Gastroesophageal sphincter (tissue), 4 donors: ENCODE data around the gene ANAPC2. TPM values are rescaled to one million over a fixed set of nuclear protein-coding genes. Genes with fewer than 3 reads are reported as not detected.

Experiments
- ATAC-seq: fragments of 150-250 bp; one replicate; pipeline ENCODE4 v1.9.1; 2016; ENCODE audit warnings: mild to moderate bottlenecking, moderate library complexity
- H3K27ac ChIP-seq, 4 donors: fragments of 200-600 bp; sonication (generic) in 3 of 4; 1 replicate in 3 of 4; 2 replicates in 1 of 4; pipeline ENCODE4 v1.5.1; 2016 to 2019
- H3K27me3 ChIP-seq: fragments of 200-600 bp; sonication (generic); one replicate; pipeline ENCODE4 v1.5.1; 2019
- H3K36me3 ChIP-seq, 2 donors: fragments of 200-600 bp; sonication (generic); one replicate each; pipeline ENCODE4 v1.5.1; 2019; ENCODE audit warnings: control low read depth in 1 of 2
- H3K4me1 ChIP-seq, 3 donors: fragments of 200-600 bp; sonication (generic); 1 replicate in 2 of 3; 2 replicates in 1 of 3; pipeline ENCODE4 v1.5.1; 2016 to 2019; ENCODE audit warnings: control low read depth in 2 of 3
- H3K4me3 ChIP-seq, 2 donors: fragments of 200-600 bp; sonication (generic); one replicate each; pipeline ENCODE4 v1.5.1; 2019; ENCODE audit warnings: mild to moderate bottlenecking in 1 of 2, moderate library complexity in 1 of 2
- H3K9me3 ChIP-seq, 3 donors: fragments of 200-600 bp; sonication (generic); one replicate each; pipeline ENCODE4 v1.5.1; 2017 to 2019; ENCODE audit warnings: control low read depth in 2 of 3
- EP300 ChIP-seq: sonication (generic); formaldehyde crosslinking; IDR thresholded peaks from one replicate; pipeline ENCODE4 v1.6.1; 2017; ENCODE audit warnings: antibody characterized with exemption, mild to moderate bottlenecking
- POLR2A ChIP-seq, 2 donors: fragments of 450-650 bp; IDR thresholded peaks; one replicate each; pipeline ENCODE4 v1.6.1; 2017; ENCODE audit warnings: antibody characterized with exemption in 2 of 2, mild to moderate bottlenecking in 2 of 2, moderate library complexity in 1 of 2
- POLR2AphosphoS5 ChIP-seq: sonication (generic); formaldehyde crosslinking; IDR thresholded peaks from one replicate; pipeline ENCODE4 v1.6.1; 2017; ENCODE audit warnings: antibody characterized with exemption
- WGBS, 2 donors: methylation state at CpG; one replicate each; pipeline ENCODE4 v1.1.5; 2018; ENCODE audit warnings: low coverage in 1 of 2; 5-methylcytosine and 5-hydroxymethylcytosine counted together
- total RNA-seq, 4 donors: library from RNA; depleted of rRNA; stranded (reverse); fragments of >200 nt; gene quantifications; one replicate each; pipeline ENCODE4 v1.1.0, GENCODE V29; 2016
- TF ChIP-seq, protein P1 (sequence below), 4 experiments: fragments of 200-600 bp in 2 of 4; fragments of 450-650 bp in 2 of 4; sonication (generic) in 1 of 4; IDR thresholded peaks; one replicate each; pipeline ENCODE4 v1.5.1; 2017 to 2019; ENCODE audit warnings: antibody characterized with exemption in 4 of 4, mild to moderate bottlenecking in 2 of 4, moderate library complexity in 2 of 4

The ANAPC2 gene, protein sequence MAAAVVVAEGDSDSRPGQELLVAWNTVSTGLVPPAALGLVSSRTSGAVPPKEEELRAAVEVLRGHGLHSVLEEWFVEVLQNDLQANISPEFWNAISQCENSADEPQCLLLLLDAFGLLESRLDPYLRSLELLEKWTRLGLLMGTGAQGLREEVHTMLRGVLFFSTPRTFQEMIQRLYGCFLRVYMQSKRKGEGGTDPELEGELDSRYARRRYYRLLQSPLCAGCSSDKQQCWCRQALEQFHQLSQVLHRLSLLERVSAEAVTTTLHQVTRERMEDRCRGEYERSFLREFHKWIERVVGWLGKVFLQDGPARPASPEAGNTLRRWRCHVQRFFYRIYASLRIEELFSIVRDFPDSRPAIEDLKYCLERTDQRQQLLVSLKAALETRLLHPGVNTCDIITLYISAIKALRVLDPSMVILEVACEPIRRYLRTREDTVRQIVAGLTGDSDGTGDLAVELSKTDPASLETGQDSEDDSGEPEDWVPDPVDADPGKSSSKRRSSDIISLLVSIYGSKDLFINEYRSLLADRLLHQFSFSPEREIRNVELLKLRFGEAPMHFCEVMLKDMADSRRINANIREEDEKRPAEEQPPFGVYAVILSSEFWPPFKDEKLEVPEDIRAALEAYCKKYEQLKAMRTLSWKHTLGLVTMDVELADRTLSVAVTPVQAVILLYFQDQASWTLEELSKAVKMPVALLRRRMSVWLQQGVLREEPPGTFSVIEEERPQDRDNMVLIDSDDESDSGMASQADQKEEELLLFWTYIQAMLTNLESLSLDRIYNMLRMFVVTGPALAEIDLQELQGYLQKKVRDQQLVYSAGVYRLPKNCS
- 10 to 100 TPM; 11.9 to 32.1 (median 23.7) TPM for total RNA-seq

DNA sequence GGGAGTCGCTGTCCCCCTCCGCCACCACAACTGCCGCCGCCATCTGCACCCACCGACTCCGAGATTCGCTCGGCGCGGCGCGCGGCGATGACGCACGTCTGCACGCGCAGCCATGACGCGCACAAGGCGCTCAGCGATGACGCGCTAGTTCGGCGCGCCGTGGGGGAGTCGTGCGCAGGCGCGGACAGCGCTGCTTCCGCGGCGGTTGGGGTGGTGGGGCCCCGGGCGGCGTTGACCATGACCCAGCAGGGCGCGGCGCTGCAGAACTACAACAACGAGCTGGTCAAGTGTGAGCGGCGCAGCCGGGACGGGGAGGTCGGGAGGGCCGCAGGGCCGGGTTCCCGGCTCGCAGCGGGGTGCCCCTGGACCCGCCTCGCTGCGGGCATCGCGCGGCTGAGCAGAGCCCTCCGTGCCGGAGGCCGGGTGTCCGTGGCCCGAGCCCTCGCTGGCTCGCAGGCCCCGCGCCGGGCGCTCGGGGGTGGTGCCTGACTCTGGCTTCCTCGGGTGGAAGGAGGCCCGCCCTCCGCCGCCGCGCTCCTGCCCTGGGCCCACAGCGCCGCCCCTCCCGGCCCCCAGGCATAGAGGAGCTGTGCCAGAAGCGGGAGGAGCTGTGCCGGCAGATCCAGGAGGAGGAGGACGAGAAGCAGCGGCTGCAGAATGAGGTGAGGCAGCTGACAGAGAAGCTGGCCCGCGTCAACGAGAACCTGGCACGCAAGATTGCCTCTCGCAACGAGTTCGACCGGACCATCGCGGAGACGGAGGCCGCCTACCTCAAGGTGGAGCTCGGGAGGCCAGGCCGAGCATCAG is at the start of gene ANAPC2, which contains the start of gene SSNA1:
TSS of gene ANAPC2 (minus strand) at position 71 of the 807 bp plus-strand sequence. CDS start at position 43, 28 bp downstream.
TSS of gene SSNA1 (plus strand) at position 187 of the 807 bp plus-strand sequence. CDS start at position 238, 51 bp downstream.
- Histone ChIP-seq H3K9me3 (no peaks in the 10 kb centered on the region), H3K4me3 (peak within 1 kb of the TSS; percentile 63 to 75), H3K27me3 (no peaks in the 10 kb centered on the region), H3K27ac (peak within 1 kb of the TSS; percentile 75 to 99 (median 98)), H3K4me1 (peaks cover 6 to 71% (median 36%) of the 10 kb centered on the region in 3 donors), H3K36me3 (peaks cover 0 to 55% of the 10 kb centered on the region in 2 donors)
- WGBS, 2 donors: no CpG with 5 or more reads among the region's 98 CpGs
- TF ChIP-seq, protein P1, sequence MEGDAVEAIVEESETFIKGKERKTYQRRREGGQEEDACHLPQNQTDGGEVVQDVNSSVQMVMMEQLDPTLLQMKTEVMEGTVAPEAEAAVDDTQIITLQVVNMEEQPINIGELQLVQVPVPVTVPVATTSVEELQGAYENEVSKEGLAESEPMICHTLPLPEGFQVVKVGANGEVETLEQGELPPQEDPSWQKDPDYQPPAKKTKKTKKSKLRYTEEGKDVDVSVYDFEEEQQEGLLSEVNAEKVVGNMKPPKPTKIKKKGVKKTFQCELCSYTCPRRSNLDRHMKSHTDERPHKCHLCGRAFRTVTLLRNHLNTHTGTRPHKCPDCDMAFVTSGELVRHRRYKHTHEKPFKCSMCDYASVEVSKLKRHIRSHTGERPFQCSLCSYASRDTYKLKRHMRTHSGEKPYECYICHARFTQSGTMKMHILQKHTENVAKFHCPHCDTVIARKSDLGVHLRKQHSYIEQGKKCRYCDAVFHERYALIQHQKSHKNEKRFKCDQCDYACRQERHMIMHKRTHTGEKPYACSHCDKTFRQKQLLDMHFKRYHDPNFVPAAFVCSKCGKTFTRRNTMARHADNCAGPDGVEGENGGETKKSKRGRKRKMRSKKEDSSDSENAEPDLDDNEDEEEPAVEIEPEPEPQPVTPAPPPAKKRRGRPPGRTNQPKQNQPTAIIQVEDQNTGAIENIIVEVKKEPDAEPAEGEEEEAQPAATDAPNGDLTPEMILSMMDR (IDR thresholded peaks at IDR 0.05): peak in 3 of 4 experiments; percentile 15 to 42 (median 16)
- TF ChIP-seq POLR2A (IDR thresholded peaks at IDR 0.05): peak; percentile 92 to 95
- TF ChIP-seq POLR2AphosphoS5: peak; percentile 95
- TF ChIP-seq EP300: no peak
- ATAC-seq: peak; percentile 93

DNA sequence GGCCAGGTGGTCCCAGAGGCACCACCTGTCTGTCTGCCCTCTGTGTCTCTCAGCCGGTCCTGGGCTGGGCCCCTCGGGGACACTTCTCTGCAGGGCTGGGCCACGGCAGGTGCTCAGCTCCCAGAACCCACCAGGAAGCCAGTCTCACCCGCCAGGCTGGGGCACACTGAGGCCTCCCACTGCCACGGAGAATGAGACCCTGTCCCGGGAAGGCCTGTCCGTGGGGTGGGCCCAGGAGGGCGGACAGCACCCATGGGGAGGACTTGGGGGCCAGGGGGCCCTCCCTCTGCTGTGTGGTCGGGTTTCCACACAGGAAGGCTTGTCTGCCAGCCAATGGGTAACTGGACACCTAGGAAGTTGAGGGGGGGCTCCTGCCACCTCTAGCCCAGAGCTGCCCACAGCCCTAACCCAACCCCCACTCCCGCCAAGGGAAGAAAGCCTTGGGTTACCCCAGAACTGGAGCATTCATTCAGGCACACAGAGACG is 48.6 kb upstream of the ANAPC2 start:
- H3K4me3 ChIP-seq: no peak overlapping the region
- H3K4me1 ChIP-seq: peaks cover 0 to 58% (median 29%) of the 10 kb centered on the region in 3 donors

DNA sequence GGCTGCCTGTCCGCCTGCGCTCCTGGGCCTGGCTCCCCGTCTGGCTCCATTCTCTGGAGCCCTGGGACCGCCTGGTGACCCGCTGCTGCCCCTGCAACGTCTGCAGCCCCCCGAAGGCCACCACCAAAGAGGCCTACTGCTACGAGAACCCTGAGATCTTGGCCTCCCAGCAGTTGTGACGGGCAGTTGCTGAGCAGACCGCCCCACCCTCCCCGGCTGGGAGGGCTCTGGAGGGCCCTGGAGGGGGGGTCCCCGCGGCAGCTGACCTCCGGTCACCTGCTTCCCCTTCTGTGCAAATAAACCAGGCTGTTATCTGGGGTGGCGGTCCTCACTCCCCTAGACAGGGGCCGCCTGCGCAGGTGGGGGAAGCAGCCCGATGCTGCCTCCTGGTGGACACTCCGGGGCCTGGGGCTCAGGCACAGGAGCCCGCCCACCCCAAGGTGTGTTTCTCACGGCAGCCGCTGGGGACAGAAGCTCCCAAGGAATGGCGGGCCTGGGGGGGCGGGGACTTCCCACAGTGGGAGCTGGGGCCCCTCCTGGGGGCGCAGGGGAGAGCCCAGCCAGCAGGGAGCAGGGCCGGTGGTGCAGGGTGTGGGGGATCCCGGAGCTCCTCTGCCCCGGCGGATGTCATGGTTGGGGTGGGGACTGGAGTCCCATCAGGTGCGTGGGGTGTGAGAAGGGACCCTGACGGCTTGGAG is 48.0 kb upstream of the ANAPC2 start:
- Histone ChIP-seq H3K4me1 (peaks cover 0 to 54% (median 29%) of the 10 kb centered on the region in 3 donors), H3K27ac (peak overlapping the region in 1 of 4 donors; percentile 38), H3K27me3 (peaks cover 36% of the 10 kb centered on the region), H3K9me3 (no peaks in the 10 kb centered on the region), H3K36me3 (no peaks in the 10 kb centered on the region), H3K4me3 (peak overlapping the region; percentile 15 to 44)
- TF ChIP-seq POLR2A (IDR thresholded peaks at IDR 0.05): no peak
- no peak for TF ChIP-seq EP300
- TF ChIP-seq, protein P1 (IDR thresholded peaks at IDR 0.05): peak in 3 of 4 experiments; percentile 99 to 100 (median 99)
- TF ChIP-seq POLR2AphosphoS5: peak; percentile 36
- ATAC-seq: peak; percentile 11
- 0% methylated on average over 5 of the region's 31 CpGs; no CpG with 5 or more reads in 1 of the 2 donors for WGBS, 2 donors

More for the DNA sequence above, 48.6 kb upstream of the ANAPC2 start:
- no peak for ATAC-seq
- Histone ChIP-seq H3K9me3 (no peaks in the 10 kb centered on the region), H3K27ac (peak overlapping the region in 2 of 4 donors; percentile 6 to 38), H3K27me3 (peaks cover 30% of the 10 kb centered on the region), H3K36me3 (peaks cover 0 to 1% of the 10 kb centered on the region in 2 donors)
- no peak for TF ChIP-seq POLR2AphosphoS5
- TF ChIP-seq POLR2A (IDR thresholded peaks at IDR 0.05): no peak
- TF ChIP-seq EP300: no peak
- TF ChIP-seq, protein P1 (IDR thresholded peaks at IDR 0.05): no peak
- 57% methylated on average over 1 of the region's 11 CpGs; no CpG with 5 or more reads in 1 of the 2 donors for WGBS, 2 donors
